ENCODE results near the gene TNN. TPM values are rescaled to one million over a fixed set of nuclear protein-coding genes. Genes with fewer than 3 reads are reported as not detected.

TNN gene
- total RNA-seq, 1 donor from 2014 or later = 0.11 TPM

DNA sequence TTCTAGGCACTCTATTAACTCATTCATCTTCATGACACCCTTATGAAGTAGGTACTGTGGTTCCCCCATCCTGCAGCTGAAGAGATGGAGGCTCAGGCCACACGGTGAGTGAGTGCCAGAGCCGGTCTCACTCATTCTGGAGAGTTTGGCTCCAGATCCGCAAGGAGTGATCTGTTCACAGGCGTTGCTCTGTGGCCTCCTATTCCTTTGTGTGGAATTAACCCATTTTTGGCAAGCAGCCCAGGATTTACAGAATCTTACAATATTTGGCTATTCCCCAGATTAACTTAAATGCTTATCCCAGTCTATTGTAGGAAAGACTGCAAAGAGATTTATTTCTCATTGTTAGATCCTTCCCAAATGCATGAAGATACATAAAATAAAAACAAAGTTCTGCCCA is 95.3 kb downstream of the TNN start:
- no peak for DNase-seq (ENCODE audit: low spot score in 2 of 2)
- H3K4me3 ChIP-seq = no peak overlapping the region
- H3K36me3 ChIP-seq = peaks cover 9 to 44% of the 10 kb centered on the region in 2 donors
- no peaks in the 10 kb centered on the region for H3K27me3 ChIP-seq
- intact Hi-C loops (cut with DNase I) = no loop called here
- no peak overlapping the region for H3K27ac ChIP-seq
- no peaks in the 10 kb centered on the region for H3K4me1 ChIP-seq
- H3K9me3 ChIP-seq = no peaks in the 10 kb centered on the region
- TF ChIP-seq, protein P1, sequence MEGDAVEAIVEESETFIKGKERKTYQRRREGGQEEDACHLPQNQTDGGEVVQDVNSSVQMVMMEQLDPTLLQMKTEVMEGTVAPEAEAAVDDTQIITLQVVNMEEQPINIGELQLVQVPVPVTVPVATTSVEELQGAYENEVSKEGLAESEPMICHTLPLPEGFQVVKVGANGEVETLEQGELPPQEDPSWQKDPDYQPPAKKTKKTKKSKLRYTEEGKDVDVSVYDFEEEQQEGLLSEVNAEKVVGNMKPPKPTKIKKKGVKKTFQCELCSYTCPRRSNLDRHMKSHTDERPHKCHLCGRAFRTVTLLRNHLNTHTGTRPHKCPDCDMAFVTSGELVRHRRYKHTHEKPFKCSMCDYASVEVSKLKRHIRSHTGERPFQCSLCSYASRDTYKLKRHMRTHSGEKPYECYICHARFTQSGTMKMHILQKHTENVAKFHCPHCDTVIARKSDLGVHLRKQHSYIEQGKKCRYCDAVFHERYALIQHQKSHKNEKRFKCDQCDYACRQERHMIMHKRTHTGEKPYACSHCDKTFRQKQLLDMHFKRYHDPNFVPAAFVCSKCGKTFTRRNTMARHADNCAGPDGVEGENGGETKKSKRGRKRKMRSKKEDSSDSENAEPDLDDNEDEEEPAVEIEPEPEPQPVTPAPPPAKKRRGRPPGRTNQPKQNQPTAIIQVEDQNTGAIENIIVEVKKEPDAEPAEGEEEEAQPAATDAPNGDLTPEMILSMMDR (IDR thresholded peaks at IDR 0.05) = no peak

- intact Hi-C loops (cut with DNase I) = no loop called here
- Histone ChIP-seq H3K27ac (no peak overlapping the region), H3K4me3 (no peak overlapping the region), H3K4me1 (no peaks in the 10 kb centered on the region), H3K27me3 (no peaks in the 10 kb centered on the region), H3K9me3 (no peaks in the 10 kb centered on the region), H3K36me3 (peaks cover 11 to 44% of the 10 kb centered on the region in 2 donors)
- TF ChIP-seq, protein P1 (IDR thresholded peaks at IDR 0.05) = no peak
- no peak for DNase-seq (ENCODE audit: low spot score in 2 of 2)
Measured at GRCh38 chr1:175163702-175164101, 96.1 kb downstream of the TNN start.

DNA sequence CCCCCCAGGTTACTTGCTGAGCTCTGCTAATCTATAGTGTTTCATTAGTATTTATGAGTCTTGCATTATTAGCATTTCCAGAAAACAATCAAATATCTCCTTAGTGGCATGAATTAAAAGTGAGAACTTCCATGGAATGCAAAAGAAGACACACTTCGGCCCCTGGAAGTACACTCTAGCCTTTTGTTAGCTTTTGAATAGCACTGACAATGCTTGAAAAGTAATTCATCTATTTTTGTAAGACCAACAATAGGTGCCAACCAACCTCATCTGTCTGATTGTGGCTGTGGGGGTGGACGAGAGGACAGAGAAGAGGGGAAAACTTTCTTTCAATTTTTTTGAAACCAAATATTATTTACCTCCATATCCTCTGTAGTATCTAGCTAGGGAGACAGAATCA is 97.1 kb downstream of the TNN start:
- Histone ChIP-seq H3K4me1 (no peaks in the 10 kb centered on the region), H3K27ac (no peak overlapping the region), H3K4me3 (no peak overlapping the region), H3K27me3 (no peaks in the 10 kb centered on the region), H3K36me3 (peaks cover 12 to 44% of the 10 kb centered on the region in 2 donors), H3K9me3 (no peaks in the 10 kb centered on the region)
- TF ChIP-seq, protein P1 (IDR thresholded peaks at IDR 0.05) = no peak
- no peak for DNase-seq (ENCODE audit: low spot score in 2 of 2)
- intact Hi-C loops (cut with DNase I) = no loop called here

- H3K4me1 ChIP-seq = no peaks in the 10 kb centered on the region
- no peak overlapping the region for H3K4me3 ChIP-seq
- peaks cover 12 to 34% of the 10 kb centered on the region in 2 donors for H3K36me3 ChIP-seq
- no peak overlapping the region for H3K27ac ChIP-seq
- intact Hi-C loops (cut with DNase I) = no loop called here
- no peaks in the 10 kb centered on the region for H3K9me3 ChIP-seq
- TF ChIP-seq, protein P1 (IDR thresholded peaks at IDR 0.05) = no peak
- no peaks in the 10 kb centered on the region for H3K27me3 ChIP-seq
- DNase-seq (ENCODE audit: low spot score in 2 of 2) = no peak
Measured at GRCh38 chr1:175166746-175167145, 99.1 kb downstream of the TNN start.

DNA sequence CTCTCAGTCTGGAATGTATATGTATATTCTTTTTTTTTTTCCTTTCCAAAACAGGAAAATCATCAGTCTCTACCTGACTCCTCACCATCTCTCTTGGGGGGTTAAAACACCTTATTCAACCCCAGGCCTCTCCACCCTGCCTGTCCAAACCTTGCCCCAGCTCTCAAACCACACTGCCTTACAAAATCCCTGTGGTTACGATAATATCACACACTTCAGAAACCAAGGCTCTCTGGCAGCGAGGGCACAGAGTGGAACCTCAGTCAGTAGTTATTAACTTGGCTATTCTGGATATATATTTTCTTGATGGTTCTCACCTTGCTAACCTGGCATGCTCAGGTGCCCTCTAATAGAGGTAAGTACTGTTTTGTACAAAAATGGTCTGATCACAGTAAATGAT is 100.2 kb downstream of the TNN start:
- H3K9me3 ChIP-seq = no peaks in the 10 kb centered on the region
- no peak overlapping the region for H3K4me3 ChIP-seq
- intact Hi-C loops (cut with DNase I) = no loop called here
- TF ChIP-seq, protein P1 (IDR thresholded peaks at IDR 0.05) = no peak
- no peaks in the 10 kb centered on the region for H3K4me1 ChIP-seq
- DNase-seq (ENCODE audit: low spot score in 2 of 2) = no peak
- no peak overlapping the region for H3K27ac ChIP-seq
- peaks cover 12 to 34% of the 10 kb centered on the region in 2 donors for H3K36me3 ChIP-seq
- no peaks in the 10 kb centered on the region for H3K27me3 ChIP-seq

- intact Hi-C loops (cut with DNase I) = no loop called here
- DNase-seq (ENCODE audit: low spot score in 2 of 2) = no peak
Measured at GRCh38 chr1:175168782-175169181, 101.1 kb downstream of the TNN start.

More at GRCh38 chr1:175168782-175169181, 101.1 kb downstream of the TNN start:
- Histone ChIP-seq H3K4me1 (no peaks in the 10 kb centered on the region), H3K27ac (no peak overlapping the region), H3K4me3 (no peak overlapping the region), H3K9me3 (no peaks in the 10 kb centered on the region), H3K36me3 (peaks cover 12 to 25% of the 10 kb centered on the region in 2 donors), H3K27me3 (no peaks in the 10 kb centered on the region)
- TF ChIP-seq, protein P1 (IDR thresholded peaks at IDR 0.05) = no peak
